NCI-H510A treated with DMSO at 0.1 percent for 48 hours (cell line): ENCODE results near the gene PKP3.

Experiments used
- DNase-seq: peaks from one replicate; lab custom pipeline; 2025; lab: John Stamatoyannopoulos, UW

Gene PKP3

GRCh38 chr11:446891-447290 is 52.9 kb downstream of the PKP3 start:
- DNase-seq: peak; percentile 48

DNA sequence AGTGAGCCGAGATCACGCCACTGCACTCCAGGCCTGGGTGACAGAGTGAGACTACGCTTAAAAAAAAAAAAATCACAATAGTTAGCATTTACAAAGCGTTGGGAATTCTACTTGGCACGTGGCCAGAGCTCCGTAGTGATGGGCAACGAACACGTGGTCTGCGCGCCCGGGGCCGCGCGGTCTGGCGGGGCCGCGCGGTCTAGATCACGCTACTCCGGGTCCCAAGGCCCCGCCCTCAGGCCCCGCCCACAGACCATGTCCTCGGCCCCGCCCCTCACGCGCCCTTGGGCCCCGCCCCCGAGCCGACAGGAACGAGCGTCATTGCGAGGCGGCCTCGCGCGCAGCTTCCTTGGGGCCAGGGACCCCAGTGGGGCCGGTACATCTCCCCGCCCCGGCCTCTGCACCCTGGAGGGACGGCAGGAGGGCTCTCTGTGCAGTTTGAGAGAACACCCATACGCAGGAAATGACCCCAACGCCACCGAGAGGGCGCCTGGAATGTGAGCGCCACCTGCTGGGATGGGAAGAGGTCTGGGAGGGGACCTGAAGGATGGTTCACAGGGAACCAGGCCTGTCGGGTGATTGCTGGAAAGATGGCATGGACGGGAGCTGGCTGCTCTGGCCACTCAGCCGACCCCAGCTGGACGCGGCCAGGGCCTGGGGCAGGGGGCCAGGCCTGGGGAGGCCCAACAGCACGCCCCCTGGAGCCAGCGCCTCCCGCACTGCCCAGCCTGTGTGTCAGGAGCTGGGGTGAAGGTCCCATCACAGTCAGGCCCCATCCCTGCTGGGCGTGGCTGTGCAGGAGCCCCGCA is 54.1 kb downstream of the PKP3 start:
- peak; percentile 84 for DNase-seq

DNA sequence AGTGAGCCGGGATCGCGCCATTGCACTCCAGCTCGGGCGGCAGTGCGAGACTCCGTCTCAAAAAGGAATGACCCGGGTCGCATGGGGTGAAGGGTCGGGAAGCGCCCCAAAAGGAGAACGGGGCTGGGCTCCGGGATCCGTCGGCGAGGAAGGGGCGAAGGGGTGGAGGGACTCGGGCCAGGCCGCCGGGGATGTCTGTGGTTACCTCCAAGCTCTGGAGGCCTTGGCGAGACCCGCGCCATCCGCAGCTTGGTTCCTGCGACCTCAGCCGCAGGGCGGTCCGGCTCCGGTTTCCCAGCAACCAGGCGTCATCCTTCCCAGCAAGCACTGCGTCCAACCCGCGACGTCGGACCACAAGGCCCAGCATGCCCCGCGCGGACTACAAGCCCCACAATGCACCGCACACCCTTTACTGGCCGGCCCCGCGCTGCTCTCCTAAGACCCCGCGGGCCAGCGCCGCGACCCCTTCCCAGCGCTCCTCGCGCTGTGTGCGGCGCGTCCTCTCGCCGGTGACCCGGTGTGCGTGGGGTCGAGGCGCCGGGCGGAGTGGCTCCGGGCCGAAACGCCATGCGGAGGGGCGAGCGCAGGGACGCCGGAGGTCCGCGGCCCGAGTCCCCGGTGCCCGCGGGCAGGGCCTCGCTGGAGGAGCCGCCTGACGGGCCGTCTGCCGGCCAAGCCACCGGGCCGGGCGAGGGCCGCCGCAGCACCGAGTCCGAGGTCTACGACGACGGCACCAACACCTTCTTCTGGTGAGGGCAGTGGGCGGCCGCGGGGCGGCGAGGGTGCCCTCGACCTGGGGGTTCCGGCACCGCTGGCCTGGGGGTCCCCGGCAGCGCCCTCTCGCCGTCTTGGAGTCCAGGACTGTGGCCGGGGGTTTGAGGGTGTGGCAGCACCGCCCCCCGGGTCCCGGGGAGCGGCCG is 56.1 kb downstream of the PKP3 start, which contains the start of gene PTDSS2:
Gene PTDSS2, plus strand, starts transcription at position 391 of the 920 bp plus-strand sequence. Its CDS starts 177 bp downstream, at position 568.
- DNase-seq: peak; percentile 74

GRCh38 chr11:450809-451451 is 56.9 kb downstream of the PKP3 start:
- peak; percentile 24 for DNase-seq

GRCh38 chr11:451738-452137 is 57.7 kb downstream of the PKP3 start:
- no peak for DNase-seq

DNA sequence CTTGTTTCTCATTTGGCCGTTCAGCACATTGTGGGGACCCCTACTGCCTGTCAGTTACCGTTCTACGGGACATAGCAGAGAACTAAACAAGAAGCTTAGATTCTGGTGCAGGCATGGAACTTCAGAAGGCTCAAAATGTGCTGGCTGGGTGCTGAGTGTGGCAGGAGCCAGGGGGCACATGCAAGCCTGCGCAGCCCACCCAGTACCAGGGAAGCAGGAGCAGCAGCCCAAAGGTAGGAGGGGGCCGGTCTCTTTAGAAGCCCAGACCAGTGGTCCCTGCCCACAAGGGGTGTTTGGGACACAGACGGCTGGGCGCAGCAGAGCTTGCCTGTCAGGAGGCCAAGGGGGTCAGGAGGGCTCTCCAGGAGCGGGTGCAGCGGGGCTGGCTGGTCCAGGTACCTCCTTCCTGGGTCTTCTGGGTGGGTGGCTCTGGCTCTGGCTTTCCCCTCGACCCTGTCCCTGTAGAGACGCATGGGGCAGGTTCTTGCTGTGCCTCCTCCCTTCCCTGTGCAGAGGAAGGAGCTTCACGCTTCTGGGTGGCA is 58.3 kb downstream of the PKP3 start:
- DNase-seq: no peak

GRCh38 chr11:452916-453527 is 59.0 kb downstream of the PKP3 start:
- DNase-seq: no peak

GRCh38 chr11:453564-453963 is 59.6 kb downstream of the PKP3 start:
- no peak for DNase-seq

DNA sequence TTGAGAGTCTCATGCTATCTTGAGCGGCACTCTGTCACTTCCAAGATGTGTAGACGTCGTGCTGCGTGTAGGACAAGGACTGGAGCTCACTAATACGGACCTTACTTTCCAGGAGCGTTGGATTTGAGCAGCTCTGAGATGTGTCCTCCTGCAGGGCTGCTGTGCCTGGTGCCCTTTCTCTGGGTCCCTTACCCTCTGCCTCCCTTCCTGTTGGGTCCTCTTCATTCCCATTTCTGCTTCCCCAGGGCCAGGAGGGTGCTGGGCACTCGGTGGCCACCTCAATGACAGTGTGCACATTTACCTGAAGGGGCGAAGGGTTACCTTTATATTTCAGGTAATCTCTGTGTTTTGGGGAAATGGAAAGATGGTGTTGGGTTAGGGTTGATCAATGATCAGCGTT is 60.0 kb downstream of the PKP3 start:
- no peak for DNase-seq
